Loucy (cell line): ENCODE measurements around the gene ADCY4.

Experiments
- CTCF ChIP-seq: fragments of 200-600 bp; sonication (generic); conservative IDR thresholded peaks from 2 replicates; pipeline ENCODE4 v1.5.1; 2014; ENCODE audit warnings: mild to moderate bottlenecking, antibody characterized with exemption, low read length
- EZH2phosphoT487 ChIP-seq: fragments of 200-600 bp; IDR thresholded peaks from 2 replicates; pipeline ENCODE4 v1.6.1; 2018; ENCODE audit warnings: antibody characterized with exemption, mild to moderate bottlenecking, moderate library complexity, borderline replicate concordance

- TF ChIP-seq CTCF: no peak
- TF ChIP-seq EZH2phosphoT487: no peak
Measured at GRCh38 chr14:24330973-24331674, 3.7 kb downstream of the ADCY4 start.
